Measurements from ENCODE around the gene PCDH9.

Gene PCDH9

DNA sequence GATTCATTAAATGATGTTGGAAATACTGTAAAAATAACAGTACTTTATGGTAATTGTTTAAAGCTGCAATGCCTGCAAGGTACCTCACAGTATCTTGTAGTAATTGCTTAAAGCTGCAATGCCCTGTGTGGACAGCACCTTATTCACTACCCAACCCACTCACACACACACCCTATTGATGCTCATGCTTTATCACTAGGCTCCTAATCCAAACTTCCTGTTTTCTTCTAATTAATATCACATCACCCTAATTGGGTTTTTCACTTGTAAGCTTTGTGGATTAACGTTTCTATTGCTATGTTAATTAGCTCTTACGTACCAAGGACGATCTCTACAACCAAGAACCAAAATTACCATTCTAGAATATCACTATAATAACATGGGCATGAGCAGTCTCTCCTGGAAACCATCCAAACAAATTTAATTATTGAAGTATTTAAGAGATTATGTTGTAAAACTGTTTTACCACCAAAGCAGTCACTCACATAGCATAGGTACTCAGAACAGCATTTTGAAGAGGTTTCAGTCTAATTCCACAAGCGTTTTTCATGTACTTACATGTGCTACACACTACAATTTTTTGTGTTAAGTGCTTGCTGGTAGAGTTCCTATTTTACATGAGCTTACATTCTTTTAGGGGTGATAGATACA is 303.8 kb downstream of the PCDH9 start:
- H3K27me3 ChIP-seq (ENCODE audit: low read depth, low read length), result no peaks in the 10 kb centered on the region
- H3K36me3 ChIP-seq (replicated peaks; ENCODE audit: low read depth, low read length), result no peaks in the 10 kb centered on the region
- H4K20me1 ChIP-seq (ENCODE audit: insufficient read depth, low read length), result no peaks in the 10 kb centered on the region
- H3K4me2 ChIP-seq (ENCODE audit: low read length), result no peak overlapping the region
- H2AFZ ChIP-seq (ENCODE audit: low read depth, low read length), result no peak overlapping the region
- TF ChIP-seq, protein P1, sequence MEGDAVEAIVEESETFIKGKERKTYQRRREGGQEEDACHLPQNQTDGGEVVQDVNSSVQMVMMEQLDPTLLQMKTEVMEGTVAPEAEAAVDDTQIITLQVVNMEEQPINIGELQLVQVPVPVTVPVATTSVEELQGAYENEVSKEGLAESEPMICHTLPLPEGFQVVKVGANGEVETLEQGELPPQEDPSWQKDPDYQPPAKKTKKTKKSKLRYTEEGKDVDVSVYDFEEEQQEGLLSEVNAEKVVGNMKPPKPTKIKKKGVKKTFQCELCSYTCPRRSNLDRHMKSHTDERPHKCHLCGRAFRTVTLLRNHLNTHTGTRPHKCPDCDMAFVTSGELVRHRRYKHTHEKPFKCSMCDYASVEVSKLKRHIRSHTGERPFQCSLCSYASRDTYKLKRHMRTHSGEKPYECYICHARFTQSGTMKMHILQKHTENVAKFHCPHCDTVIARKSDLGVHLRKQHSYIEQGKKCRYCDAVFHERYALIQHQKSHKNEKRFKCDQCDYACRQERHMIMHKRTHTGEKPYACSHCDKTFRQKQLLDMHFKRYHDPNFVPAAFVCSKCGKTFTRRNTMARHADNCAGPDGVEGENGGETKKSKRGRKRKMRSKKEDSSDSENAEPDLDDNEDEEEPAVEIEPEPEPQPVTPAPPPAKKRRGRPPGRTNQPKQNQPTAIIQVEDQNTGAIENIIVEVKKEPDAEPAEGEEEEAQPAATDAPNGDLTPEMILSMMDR (IDR thresholded peaks at IDR 0.05; ENCODE audit: low read depth, low read length), result no peak
- TF ChIP-seq EZH2phosphoT487 (IDR thresholded peaks at IDR 0.05; ENCODE audit: low read depth), result no peak
- H3K27ac ChIP-seq (ENCODE audit: low read length), result no peak overlapping the region
- no peak overlapping the region for H3K9ac ChIP-seq (ENCODE audit: low read length)
- no peak overlapping the region for H3K4me3 ChIP-seq (ENCODE audit: low read length)
- no peaks in the 10 kb centered on the region for H3K79me2 ChIP-seq (ENCODE audit: low read length)
- H3K4me1 ChIP-seq (ENCODE audit: low read length), result peaks cover 4% of the 10 kb centered on the region
- no peaks in the 10 kb centered on the region for H3K9me3 ChIP-seq (ENCODE audit: insufficient read depth, low read length)

- H3K9me3 ChIP-seq (ENCODE audit: insufficient read depth, low read length), result no peaks in the 10 kb centered on the region
Measured at GRCh38 chr13:66922444-66922843, 307.7 kb downstream of the PCDH9 start.

DNA sequence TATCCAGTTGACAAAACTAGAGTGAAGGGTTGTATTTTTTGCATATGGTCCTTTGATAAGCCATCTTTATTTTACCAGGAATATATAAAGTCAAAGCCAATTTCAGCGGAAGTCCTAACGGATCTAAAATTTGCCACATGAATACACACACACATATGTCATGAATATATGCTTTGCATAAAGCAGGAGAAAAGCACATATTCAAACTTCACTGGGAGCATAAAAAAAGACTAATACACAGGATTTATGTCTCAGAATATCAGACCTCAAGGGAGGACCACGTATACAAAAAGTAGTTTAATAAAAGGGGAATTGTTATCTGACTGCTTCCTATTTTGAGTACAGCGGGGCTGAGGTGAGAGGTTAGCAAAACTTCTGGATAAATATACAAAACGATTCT is 308.7 kb downstream of the PCDH9 start:
- no peaks in the 10 kb centered on the region for H3K36me3 ChIP-seq (replicated peaks; ENCODE audit: low read depth, low read length)
- H3K79me2 ChIP-seq (ENCODE audit: low read length), result no peaks in the 10 kb centered on the region
- no peak overlapping the region for H3K9ac ChIP-seq (ENCODE audit: low read length)
- no peak overlapping the region for H3K27ac ChIP-seq (ENCODE audit: low read length)
- no peak overlapping the region for H3K4me3 ChIP-seq (ENCODE audit: low read length)
- H3K4me1 ChIP-seq (ENCODE audit: low read length), result peaks cover 4% of the 10 kb centered on the region
- H3K4me2 ChIP-seq (ENCODE audit: low read length), result no peak overlapping the region
- H3K27me3 ChIP-seq (ENCODE audit: low read depth, low read length), result no peaks in the 10 kb centered on the region
- H4K20me1 ChIP-seq (ENCODE audit: insufficient read depth, low read length), result no peaks in the 10 kb centered on the region
- no peak overlapping the region for H2AFZ ChIP-seq (ENCODE audit: low read depth, low read length)
- H3K9me3 ChIP-seq (ENCODE audit: insufficient read depth, low read length), result no peaks in the 10 kb centered on the region
- TF ChIP-seq, protein P1 (IDR thresholded peaks at IDR 0.05; ENCODE audit: low read depth, low read length), result no peak
- TF ChIP-seq EZH2phosphoT487 (IDR thresholded peaks at IDR 0.05; ENCODE audit: low read depth), result no peak

More at GRCh38 chr13:66922444-66922843, 307.7 kb downstream of the PCDH9 start:
- Histone ChIP-seq H3K4me2 (ENCODE audit: low read length) (no peak overlapping the region), H2AFZ (ENCODE audit: low read depth, low read length) (no peak overlapping the region), H3K36me3 (replicated peaks; ENCODE audit: low read depth, low read length) (no peaks in the 10 kb centered on the region), H3K27me3 (ENCODE audit: low read depth, low read length) (no peaks in the 10 kb centered on the region), H4K20me1 (ENCODE audit: insufficient read depth, low read length) (no peaks in the 10 kb centered on the region), H3K79me2 (ENCODE audit: low read length) (no peaks in the 10 kb centered on the region), H3K4me3 (ENCODE audit: low read length) (no peak overlapping the region), H3K4me1 (ENCODE audit: low read length) (peaks cover 4% of the 10 kb centered on the region), H3K27ac (ENCODE audit: low read length) (no peak overlapping the region), H3K9ac (ENCODE audit: low read length) (no peak overlapping the region)
- TF ChIP-seq, protein P1 (IDR thresholded peaks at IDR 0.05; ENCODE audit: low read depth, low read length), result no peak
- TF ChIP-seq EZH2phosphoT487 (IDR thresholded peaks at IDR 0.05; ENCODE audit: low read depth), result no peak

GRCh38 chr13:66915596-66916185 is 314.4 kb downstream of the PCDH9 start:
- H4K20me1 ChIP-seq (ENCODE audit: insufficient read depth, low read length), result no peaks in the 10 kb centered on the region
- H3K36me3 ChIP-seq (replicated peaks; ENCODE audit: low read depth, low read length), result no peaks in the 10 kb centered on the region
- no peak overlapping the region for H3K9ac ChIP-seq (ENCODE audit: low read length)
- no peaks in the 10 kb centered on the region for H3K79me2 ChIP-seq (ENCODE audit: low read length)
- TF ChIP-seq EZH2phosphoT487 (IDR thresholded peaks at IDR 0.05; ENCODE audit: low read depth), result no peak
- TF ChIP-seq, protein P1 (IDR thresholded peaks at IDR 0.05; ENCODE audit: low read depth, low read length), result no peak
- no peak overlapping the region for H3K4me2 ChIP-seq (ENCODE audit: low read length)
- H3K27me3 ChIP-seq (ENCODE audit: low read depth, low read length), result no peaks in the 10 kb centered on the region
- H3K4me1 ChIP-seq (ENCODE audit: low read length), result 0 out of 2 replicates have a peak, but pooled peaks cover 3% of the 10 kb centered on the region
- no peaks in the 10 kb centered on the region for H3K9me3 ChIP-seq (ENCODE audit: insufficient read depth, low read length)
- H3K4me3 ChIP-seq (ENCODE audit: low read length), result no peak overlapping the region
- no peak overlapping the region for H3K27ac ChIP-seq (ENCODE audit: low read length)
- no peak overlapping the region; the same call in 1 of the 2 replicates for H2AFZ ChIP-seq (ENCODE audit: low read depth, low read length)

Measured in OCI-LY3 (cell line).